OCI-LY7 (cell line): ENCODE measurements around the gene ATAD1. TPM values are rescaled to one million over a fixed set of nuclear protein-coding genes. Genes with fewer than 3 reads are reported as not detected.
"Not testable (repeated sequence)": the region's sequence is repeated elsewhere in the genome, so short reads cannot be mapped to it uniquely, and the experiment has no call there.

ENCODE experiments used
- BruUV-seq: library from RNA; stranded (reverse); fragments of 400-500 nt; replicated peaks from 2 replicates; lab custom pipeline; 2021; lab: Mats Ljungman, UMichigan
- CTCF ChIA-PET: fragments of 300-600 bp; sonication (Branson Sonifier 250); formaldehyde crosslinking; loops from one replicate; lab custom pipeline; 2022; ENCODE audit warnings: antibody characterized with exemption; ENCODE audit not compliant: unreplicated experiment; lab: Charles Lee
- POLR2A ChIA-PET: fragments of 300-600 bp; sonication (Branson Sonifier 250); formaldehyde crosslinking; loops from one replicate; lab custom pipeline; 2022; ENCODE audit warnings: antibody characterized with exemption; lab: Charles Lee
- DNase-seq: peaks from one replicate; pipeline ENCODE4 v3.0.0-alpha.2; 2015; ENCODE audit warnings: low spot score
- H2AFZ ChIP-seq: fragments of 200-600 bp; sonication (generic), shearing (Covaris generic); 2 replicates; pipeline ENCODE4 v1.6.1; 2014; ENCODE audit warnings: mild to moderate bottlenecking, antibody characterized with exemption, low read length, moderate library complexity
- H3K27ac ChIP-seq: fragments of 200-600 bp; sonication (generic); 2 replicates; pipeline ENCODE4 v1.5.1; 2014; ENCODE audit warnings: mixed run types, low read depth, mild to moderate bottlenecking, moderate library complexity, low read length, inconsistent platforms; ENCODE audit not compliant: poor library complexity, severe bottlenecking
- H3K36me3 ChIP-seq: fragments of 200-600 bp; sonication (generic); 2 replicates; pipeline ENCODE4 v1.6.1; 2014; ENCODE audit warnings: mild to moderate bottlenecking, antibody characterized with exemption, low read length, moderate library complexity, mixed read lengths; ENCODE audit not compliant: insufficient read depth
- H3K4me1 ChIP-seq: fragments of 200-600 bp; sonication (generic); 2 replicates; pipeline ENCODE4 v1.5.1; 2014; ENCODE audit warnings: mild to moderate bottlenecking, low read length; ENCODE audit not compliant: insufficient read depth, poor library complexity, severe bottlenecking
- H3K4me2 ChIP-seq: fragments of 200-600 bp; sonication (generic); 2 replicates; pipeline ENCODE4 v1.6.1; 2014; ENCODE audit warnings: mild to moderate bottlenecking, low read length
- H3K4me3 ChIP-seq: fragments of 200-600 bp; sonication (generic); 2 replicates; pipeline ENCODE4 v1.5.1; 2014; ENCODE audit warnings: mild to moderate bottlenecking, low read depth, low read length; ENCODE audit not compliant: poor library complexity, severe bottlenecking
- H3K79me2 ChIP-seq: fragments of 200-600 bp; sonication (generic); 2 replicates; pipeline ENCODE4 v1.6.1; 2016; ENCODE audit warnings: low read depth, mild to moderate bottlenecking, low read length, moderate library complexity, mixed read lengths; ENCODE audit not compliant: insufficient read depth
- H3K9me2 ChIP-seq: fragments of 200-600 bp; sonication (generic); 2 replicates; pipeline ENCODE4 v1.6.1; 2016; ENCODE audit warnings: mild to moderate bottlenecking, low read length, mixed read lengths; ENCODE audit not compliant: insufficient read depth
- H3K9me3 ChIP-seq: fragments of 200-600 bp; sonication (generic); 2 replicates; pipeline ENCODE4 v1.6.1; 2014; ENCODE audit warnings: mild to moderate bottlenecking, mixed run types, low read length, mixed read lengths
- H4K20me1 ChIP-seq: fragments of 200-600 bp; sonication (generic); 2 replicates; pipeline ENCODE4 v1.6.1; 2014; ENCODE audit warnings: mild to moderate bottlenecking, antibody characterized with exemption, low read length, moderate library complexity, mixed read lengths; ENCODE audit not compliant: insufficient read depth
- EZH2phosphoT487 ChIP-seq: fragments of 200-600 bp; sonication (generic); IDR thresholded peaks from 2 replicates; pipeline ENCODE4 v1.6.1; 2018; ENCODE audit warnings: low read depth, borderline replicate concordance, mild to moderate bottlenecking, mixed run types, antibody characterized with exemption, low read length, moderate library complexity, mixed read lengths
- intact Hi-C: fragments of 100-400 bp; cut with micrococcal nuclease; formaldehyde crosslinking; loops from one replicate; pipeline ENCODE4 v1.10.0; 2022; ENCODE audit not compliant: unreplicated experiment
- total RNA-seq, 2 experiments: library from RNA; depleted of rRNA in 1 of 2; stranded (reverse); fragments of >200 nt in 1 of 2; shearing (Covaris generic) in 1 of 2; gene quantifications; 2 replicates each; pipeline ENCODE4 v1.2.3, GENCODE V29; 2014 to 2022
- TF ChIP-seq, protein P1 (sequence below): fragments of 200-600 bp; sonication (generic); conservative IDR thresholded peaks from 2 replicates; pipeline ENCODE4 v1.5.1; 2014; ENCODE audit warnings: mild to moderate bottlenecking, antibody characterized with exemption, low read length, moderate library complexity, mixed read lengths

The ATAD1 gene
- total RNA-seq, 2 experiments from 2014 or later: 19.6 to 47.7 TPM

DNA sequence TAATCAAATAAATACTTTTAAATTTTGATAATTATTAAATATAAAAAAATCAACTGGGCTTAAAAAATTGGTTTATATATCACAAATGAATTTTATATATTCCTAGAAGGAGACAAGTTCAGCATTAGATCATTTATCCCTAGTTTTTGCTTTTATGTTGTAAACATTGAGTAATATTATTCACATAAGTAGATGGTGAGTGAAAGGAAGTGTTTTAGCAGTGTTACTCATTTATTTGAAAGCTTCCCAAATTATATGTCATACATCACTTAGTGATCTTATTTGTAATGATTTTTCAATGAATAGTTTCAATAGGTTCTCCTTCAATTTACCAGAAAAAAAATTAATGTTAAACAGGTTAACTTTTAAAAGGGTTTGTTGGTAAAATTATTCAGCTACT, 29.5 kb upstream of the ATAD1 start:
- Histone ChIP-seq H3K79me2 (no peaks in the 10 kb centered on the region), H2AFZ (no peak overlapping the region), H3K4me1 (peaks cover 4% of the 10 kb centered on the region), H3K4me2 (no peak overlapping the region), H3K27ac (no peak overlapping the region), H3K4me3 (no peak overlapping the region), H3K9me3 (no peaks in the 10 kb centered on the region), H3K9me2 (no peaks in the 10 kb centered on the region), H4K20me1 (no peaks in the 10 kb centered on the region), H3K36me3 (no peaks in the 10 kb centered on the region)
- TF ChIP-seq, protein P1, sequence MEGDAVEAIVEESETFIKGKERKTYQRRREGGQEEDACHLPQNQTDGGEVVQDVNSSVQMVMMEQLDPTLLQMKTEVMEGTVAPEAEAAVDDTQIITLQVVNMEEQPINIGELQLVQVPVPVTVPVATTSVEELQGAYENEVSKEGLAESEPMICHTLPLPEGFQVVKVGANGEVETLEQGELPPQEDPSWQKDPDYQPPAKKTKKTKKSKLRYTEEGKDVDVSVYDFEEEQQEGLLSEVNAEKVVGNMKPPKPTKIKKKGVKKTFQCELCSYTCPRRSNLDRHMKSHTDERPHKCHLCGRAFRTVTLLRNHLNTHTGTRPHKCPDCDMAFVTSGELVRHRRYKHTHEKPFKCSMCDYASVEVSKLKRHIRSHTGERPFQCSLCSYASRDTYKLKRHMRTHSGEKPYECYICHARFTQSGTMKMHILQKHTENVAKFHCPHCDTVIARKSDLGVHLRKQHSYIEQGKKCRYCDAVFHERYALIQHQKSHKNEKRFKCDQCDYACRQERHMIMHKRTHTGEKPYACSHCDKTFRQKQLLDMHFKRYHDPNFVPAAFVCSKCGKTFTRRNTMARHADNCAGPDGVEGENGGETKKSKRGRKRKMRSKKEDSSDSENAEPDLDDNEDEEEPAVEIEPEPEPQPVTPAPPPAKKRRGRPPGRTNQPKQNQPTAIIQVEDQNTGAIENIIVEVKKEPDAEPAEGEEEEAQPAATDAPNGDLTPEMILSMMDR: no peak
- TF ChIP-seq EZH2phosphoT487: no peak
- no peak for DNase-seq
- intact Hi-C loops: no loop called here
- ChIA-PET POLR2A (interaction anchor here (2.8 kb wide), 1 partner anchor 11 kb away, joined by 6 read pairs; no protein-coding TSS in a partner anchor), CTCF (no interaction called here)
- BruUV-seq: no TSS peak

DNA sequence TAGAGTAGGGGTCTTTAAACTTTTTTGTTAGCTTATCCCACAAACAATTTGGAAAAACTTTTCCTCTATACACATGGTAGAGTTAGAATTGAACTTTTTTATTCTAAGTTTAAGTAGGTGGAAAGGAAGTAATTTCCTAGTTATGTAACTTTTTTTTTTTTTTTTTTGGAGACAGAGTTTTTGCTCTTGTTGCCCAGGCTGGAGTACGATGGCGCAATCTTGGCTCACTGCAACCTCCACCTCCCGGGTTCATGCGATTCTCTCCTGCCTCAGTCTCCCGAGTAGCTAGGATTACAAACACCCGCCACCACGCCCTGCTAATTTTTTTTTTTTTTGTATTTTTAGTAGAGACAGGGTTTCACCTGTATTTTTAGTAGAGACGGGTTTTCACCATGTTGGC, 28.7 kb upstream of the ATAD1 start:
- H3K27ac ChIP-seq, H2AFZ ChIP-seq, intact Hi-C loops, DNase-seq, H4K20me1 ChIP-seq, CTCF ChIA-PET, H3K9me2 ChIP-seq, H3K4me3 ChIP-seq, H3K4me2 ChIP-seq, H3K9me3 ChIP-seq, BruUV-seq, H3K79me2 ChIP-seq, H3K4me1 ChIP-seq, H3K36me3 ChIP-seq: not testable (repeated sequence)
- POLR2A ChIA-PET: interaction anchor here (0.7 to 2.2 kb wide), 3 partner anchors 15 to 164 kb away, joined by 5 to 9 read pairs (median 6); no protein-coding TSS in a partner anchor

DNA sequence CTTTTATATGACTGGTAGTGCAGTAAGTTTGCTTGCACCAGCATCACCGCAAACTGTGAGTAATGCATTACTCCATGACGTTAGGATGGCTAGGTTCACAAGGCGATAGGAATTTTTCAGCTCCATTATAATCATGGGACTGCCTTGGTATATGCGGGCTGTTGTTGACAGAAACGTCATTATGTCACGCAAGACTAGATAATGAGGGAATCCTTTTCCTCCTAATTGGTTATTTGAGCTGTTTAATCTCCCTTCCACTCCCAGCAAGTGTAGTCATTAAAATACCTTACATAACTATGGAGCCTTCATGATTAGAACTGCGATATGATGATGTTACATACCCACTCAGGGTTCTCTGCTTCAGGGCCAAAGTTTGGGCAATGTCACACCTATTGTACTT, 28.0 kb upstream of the ATAD1 start:
- H3K4me1 ChIP-seq: peaks cover 2% of the 10 kb centered on the region
- H3K27ac ChIP-seq: no peak overlapping the region
- ChIA-PET CTCF (interaction anchor here (0.6 kb wide), 1 partner anchor 977 kb away, joined by 3 read pairs; no protein-coding TSS in a partner anchor), POLR2A (interaction anchor here (0.6 to 2.2 kb wide), 7 partner anchors 11 to 490 kb away, joined by 3 to 9 read pairs (median 4); no protein-coding TSS in a partner anchor)
- no peak overlapping the region for H3K4me3 ChIP-seq
- no peaks in the 10 kb centered on the region for H3K9me3 ChIP-seq
- TF ChIP-seq EZH2phosphoT487: no peak
- TF ChIP-seq, protein P1: no peak
- H3K9me2 ChIP-seq: no peaks in the 10 kb centered on the region
- no peaks in the 10 kb centered on the region for H4K20me1 ChIP-seq
- no TSS peak for BruUV-seq
- DNase-seq: no peak
- no peak overlapping the region for H2AFZ ChIP-seq
- no peak overlapping the region for H3K4me2 ChIP-seq
- H3K79me2 ChIP-seq: no peaks in the 10 kb centered on the region
- H3K36me3 ChIP-seq: no peaks in the 10 kb centered on the region
- intact Hi-C loops: no loop called here
